NCI-H2171 treated with DMSO at 0.1 percent for 48 hours (cell line): ENCODE results near the gene DGKZ.

Experiments used
- DNase-seq: peaks from one replicate; lab custom pipeline; 2025; lab: John Stamatoyannopoulos, UW

DGKZ gene

DNA sequence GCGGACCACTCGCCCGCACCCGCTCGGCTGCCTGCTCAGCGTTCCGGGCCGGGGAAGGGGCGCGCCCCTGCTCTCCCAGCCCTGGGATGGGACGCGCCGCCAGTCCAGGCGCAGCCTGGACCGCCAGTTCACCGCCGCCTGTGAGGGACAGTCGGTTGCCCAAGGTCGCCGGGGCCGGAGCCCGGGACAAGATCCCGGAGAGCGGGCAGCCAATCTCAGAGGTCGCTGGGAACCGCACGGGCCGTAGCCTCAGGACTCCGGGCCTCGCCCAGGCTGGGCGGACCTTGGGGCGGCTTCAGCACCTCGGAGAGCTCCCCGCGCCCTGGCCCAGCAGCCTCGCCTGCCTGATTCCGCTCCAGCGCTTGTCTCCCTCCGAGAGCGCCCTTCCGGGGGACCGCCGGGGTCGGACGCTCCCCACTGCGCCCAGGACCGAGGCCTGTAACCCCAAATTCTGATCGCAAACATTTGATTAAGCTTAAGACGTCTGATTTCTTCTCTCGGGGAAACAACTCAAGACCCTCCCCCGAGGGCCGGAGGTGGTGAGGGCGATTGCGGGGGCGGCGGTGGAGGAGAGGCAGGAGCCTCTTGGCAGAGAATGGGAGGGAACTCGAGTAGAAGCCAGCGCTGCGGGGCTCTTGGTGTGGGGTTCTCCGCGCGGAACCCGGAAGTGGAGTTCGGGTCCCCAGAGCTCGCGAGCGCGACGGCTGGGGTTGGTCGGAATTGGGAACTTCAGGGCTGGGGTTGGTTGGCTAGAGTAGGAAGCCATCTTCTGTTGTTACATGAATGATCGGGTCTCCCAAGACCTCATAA, 45.4 kb downstream of the DGKZ start:
- peak; percentile 66 for DNase-seq

GRCh38 chr11:46393231-46393616, 46.0 kb downstream of the DGKZ start:
- DNase-seq, result no peak

- no peak for DNase-seq
These were observed 46.5 kb downstream of the DGKZ start for GRCh38 chr11:46393759-46394158.

- DNase-seq, result no peak
These were observed 50.3 kb downstream of the DGKZ start for GRCh38 chr11:46397526-46397925.

DNA sequence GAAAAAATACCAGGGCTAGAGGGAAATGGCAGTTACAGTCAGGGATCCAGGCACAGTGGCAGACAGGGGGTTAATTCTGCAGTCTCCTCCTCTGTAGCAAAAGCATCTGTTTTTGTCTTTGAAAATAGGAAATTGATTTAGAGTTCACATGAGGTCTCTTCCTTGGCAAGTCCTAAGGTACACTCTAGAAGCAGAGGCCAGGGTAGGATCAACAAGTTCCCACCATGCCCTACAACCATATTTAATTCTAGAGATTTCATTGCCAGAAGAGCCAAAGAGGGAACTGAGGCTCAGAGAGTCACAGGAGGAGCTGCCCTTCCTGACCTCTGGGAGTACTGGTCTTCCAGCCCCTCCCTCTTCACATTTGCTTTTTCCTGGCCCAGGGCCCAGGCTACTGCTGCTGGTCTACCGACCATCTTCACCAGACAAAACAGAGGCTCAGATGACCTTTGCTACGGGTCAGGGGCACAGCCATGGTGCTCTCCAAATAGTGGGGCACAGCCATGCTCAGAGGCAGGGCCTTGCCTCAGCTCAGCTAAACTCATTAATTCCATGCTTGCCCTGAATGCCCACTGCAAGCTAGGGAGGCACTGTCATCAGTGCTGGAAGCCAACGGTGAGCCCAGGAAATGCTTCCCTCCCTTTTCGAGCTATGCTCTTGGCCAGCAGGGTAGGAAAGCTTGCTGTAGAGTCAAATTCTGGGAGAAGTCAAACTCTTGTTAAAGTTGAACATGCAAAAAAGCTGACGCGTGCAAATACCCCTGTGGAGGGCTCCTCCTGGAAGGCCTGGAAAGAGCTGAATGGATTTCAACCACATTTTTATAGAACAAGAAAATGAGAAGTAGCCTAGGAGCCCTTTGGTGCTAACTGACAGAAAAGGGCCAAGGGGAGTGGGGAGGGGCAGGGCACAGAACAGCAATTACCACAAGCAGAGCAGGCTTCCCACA, 56.0 kb downstream of the DGKZ start:
- DNase-seq, result no peak

- DNase-seq, result no peak
These were observed 57.3 kb downstream of the DGKZ start for GRCh38 chr11:46404476-46405017.

GRCh38 chr11:46407635-46408034, 60.4 kb downstream of the DGKZ start:
- no peak for DNase-seq

DNA sequence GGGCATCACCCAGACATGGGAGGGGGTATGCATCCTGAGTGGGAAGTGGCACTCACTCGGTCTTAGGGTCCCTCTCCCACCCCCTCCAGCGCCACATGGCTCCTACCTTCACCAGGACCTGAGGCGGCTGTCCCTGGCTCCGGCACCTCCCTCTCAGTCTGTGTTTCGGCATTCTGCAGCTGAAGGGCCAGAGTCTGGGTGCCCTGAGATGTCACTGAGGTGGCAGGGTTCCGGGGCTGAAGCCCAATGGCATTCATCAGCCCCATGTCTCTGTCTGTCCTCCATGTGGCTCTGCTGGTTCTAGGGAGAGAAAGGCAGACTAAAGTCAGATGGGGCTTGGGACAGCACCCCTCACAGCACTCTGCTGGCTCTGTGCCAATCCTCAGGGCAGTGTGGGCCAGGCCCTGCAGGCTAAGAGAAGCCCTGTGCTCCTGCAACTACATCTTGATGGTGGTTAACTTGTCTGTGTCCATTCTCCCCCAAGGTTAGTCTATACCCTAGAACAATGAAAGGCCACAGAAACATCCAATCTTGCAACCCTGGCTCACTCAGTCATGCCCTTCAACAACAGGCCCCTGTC, 61.2 kb downstream of the DGKZ start:
- DNase-seq, result no peak

- DNase-seq, result no peak
These were observed 62.8 kb downstream of the DGKZ start for GRCh38 chr11:46410021-46410420.

DNA sequence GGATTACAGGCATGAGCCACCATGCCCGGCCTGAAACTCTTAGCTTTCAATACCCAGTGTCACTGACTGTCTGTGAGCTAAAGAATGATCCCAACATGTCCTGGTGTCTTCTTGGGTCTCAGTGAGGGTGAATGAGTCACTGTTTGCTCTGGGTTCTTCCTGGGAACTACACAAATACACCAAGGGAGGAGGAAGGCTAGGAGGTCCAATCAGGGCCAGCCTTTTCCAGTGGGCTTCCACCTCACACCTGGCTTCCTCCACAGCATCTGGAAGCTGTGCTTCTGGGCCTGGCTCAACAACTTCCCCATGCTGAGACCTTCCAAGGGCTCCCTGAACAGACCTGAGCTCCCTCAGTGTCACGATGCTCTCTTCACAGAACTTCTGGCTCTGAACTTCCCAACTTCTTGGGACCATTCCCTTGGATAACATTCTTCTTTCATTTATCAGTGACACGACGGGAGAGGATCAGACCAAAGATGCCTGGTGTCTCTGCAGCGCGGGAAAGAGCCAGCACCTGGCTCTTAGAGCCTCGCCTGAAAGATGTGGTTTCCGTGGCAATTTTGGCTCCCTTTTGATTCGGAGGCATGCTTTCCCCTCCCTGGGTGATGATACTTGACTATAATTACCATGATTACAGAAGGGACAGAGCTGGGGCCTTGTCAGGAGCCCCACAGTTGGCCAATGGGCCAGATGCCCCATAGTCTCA, 66.7 kb downstream of the DGKZ start:
- peak; percentile 81 for DNase-seq

DNA sequence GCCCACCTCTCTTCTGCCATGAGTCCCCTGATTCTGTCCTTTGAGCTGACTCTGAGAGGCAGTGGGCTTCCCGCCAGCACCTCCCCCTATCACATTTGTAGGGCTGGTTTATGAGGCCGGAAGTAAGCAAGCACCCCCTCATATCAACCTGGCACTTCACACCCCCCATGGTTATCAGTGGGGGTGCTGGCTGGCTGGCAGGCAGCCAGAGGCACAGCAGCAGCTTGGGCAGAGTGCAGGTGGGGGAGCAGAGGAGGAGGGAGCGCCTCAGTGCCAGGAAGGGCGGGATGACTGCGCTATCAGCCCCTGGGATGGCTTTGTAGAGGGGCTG, 67.2 kb downstream of the DGKZ start:
- peak; percentile 87 for DNase-seq

DNA sequence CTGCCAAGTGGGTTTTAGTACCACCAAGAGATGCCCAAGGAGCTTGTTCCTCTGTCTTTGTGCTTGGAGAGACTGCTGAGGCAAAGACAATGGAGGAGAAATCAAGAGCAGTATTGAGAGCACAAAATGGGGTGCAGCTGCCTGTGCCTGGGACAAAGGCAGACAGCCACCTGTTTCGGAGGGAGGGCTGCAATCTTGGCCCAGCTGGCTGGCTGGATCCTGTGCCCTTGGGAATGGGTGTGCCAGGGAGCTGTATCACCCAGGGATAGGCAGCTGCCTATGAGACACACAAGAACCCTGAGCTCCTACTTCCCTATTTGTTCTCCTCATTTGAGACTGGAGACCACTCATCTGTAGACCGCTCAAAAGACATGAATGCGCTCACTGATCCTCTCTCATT, 67.6 kb downstream of the DGKZ start:
- peak; percentile 89 for DNase-seq

DNA sequence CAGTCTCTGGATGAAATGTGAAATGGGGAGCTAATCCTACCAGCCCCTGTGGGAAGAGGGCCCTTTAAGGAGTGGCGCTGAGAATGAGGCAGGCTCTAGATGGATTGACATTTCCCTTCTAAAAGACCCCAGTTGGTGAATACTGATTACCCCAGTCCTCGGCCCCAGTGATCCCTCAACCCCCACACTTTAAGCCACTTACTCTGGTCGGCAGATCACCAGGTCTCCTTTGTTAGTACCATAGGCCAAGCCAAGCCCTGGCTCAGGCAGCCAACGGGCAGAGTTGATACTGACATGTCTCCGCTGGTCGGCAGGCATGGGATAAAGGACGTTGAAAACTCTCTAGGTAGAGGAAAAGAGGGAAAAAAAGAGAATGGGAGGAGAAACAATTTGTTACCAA, 70.4 kb downstream of the DGKZ start:
- DNase-seq, result no peak

DNA sequence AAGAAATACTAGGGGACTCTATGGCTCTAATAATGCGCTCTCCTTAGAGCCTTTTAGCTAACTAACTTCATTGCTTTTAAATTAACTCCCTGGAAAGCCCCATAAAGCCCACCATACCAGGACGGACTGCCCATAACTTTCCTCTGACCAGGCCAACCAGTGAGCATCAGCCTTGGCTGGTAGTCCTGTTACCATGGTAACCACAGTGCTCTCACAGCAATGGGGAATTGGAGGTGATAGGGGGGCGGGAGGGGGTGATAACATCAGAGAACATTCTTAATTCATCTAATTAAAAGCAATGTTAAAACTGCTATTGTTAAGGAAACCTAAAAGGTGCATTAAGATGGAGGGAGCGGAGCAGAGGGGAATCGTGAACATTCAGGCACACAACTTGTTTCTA, 71.5 kb downstream of the DGKZ start:
- no peak for DNase-seq

DNA sequence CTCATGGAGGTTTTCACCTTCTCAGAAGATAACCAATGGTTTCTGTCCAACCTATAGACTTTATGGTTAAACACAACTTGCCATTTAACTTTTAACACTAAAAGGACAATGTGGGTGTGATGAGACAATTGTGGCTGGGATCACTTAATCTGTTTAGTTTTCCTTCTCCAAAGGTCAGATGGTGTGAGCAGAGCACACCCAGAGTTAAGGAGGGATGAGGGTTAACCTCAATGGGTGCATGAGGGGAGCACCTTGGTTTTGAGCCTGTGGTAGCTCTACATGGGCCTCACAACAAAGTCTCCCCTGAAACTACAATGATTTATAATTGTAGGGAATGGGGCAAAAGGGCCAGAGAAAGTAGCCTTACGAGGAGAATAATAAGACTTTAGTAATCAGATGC, 73.2 kb downstream of the DGKZ start:
- DNase-seq, result no peak

DNA sequence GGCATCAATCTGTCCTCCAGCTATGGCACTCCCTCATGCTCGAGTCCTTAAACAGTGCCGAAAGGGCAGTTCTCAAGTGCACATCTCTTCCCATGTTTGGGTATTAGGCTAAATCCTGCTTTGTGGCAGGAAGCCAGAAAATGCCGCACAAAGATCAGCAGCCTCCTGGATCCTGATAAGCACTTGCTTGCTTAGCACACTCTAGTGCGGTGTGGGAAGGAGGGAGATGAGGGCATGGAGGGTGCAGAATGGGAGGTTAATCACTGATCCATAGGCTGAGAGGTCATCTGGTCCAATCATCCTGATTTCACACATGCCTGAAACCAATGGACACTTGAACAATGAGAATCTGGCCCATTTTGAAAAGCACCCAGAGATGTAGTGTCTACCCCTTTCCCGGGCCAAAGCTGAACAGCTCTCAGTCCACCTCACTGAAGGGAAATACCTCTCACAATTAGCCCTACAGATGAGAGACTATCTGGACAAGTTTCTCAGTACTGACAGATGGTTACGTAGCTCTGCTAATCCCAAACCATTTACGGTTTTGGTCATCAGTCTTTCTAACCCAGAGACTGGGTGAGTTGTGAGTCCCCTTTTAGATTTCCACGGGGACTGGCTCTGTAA, 74.1 kb downstream of the DGKZ start:
- no peak for DNase-seq

DNA sequence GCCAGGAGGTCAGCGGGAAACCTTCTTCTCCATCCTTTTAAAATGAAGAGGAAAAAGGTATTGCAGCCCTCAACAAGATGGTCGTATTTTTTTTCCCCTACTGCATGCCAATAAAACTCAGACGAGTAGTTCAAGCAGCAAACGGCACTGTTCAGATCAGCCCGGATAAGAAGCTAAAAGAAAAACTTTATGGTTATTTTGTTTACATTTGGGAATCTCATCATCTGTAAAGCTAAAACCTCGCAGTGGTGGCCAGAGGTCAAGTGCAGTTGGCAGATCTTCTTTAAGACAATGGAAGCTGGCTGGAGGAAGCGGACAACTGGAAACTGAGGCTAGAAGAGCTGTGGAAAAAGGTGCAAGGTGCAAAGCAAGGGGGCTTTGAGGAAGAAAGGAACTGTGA, 75.3 kb downstream of the DGKZ start:
- DNase-seq, result no peak

DNA sequence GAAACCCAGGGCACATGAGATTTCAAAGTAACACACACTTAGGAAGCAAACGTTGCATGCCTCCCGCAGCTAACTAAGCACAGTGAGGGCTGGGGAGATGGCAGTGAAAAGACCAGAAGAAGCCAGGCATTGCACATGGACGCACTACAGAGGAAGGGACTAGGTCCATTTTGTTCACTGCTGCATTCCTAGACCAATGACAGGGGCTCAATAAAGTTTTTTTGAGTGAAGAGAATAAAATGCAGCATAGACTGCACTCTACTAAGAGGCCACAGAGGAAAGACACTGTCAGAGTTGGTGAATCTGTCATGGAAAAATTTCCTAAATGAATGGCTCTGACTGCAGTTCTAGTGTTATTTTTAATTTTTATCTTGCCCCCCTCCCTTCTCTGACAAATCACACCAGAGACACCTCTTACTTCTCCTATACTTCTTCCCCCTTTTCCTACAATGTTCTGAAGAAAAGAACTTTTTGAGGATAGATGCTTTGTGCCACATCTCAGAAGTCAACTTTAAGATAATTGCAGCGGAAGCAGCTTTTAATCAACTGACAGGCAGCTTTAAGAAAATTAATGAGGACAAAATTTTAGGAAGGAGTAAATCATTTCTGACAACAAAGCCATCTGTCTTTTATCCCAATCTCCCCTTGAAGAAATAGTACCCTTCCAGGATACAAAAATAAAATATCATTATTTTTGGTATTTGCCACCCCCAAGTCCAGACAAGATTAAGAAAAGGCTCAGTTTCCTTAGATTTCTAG, 79.1 kb downstream of the DGKZ start:
- no peak for DNase-seq

DNA sequence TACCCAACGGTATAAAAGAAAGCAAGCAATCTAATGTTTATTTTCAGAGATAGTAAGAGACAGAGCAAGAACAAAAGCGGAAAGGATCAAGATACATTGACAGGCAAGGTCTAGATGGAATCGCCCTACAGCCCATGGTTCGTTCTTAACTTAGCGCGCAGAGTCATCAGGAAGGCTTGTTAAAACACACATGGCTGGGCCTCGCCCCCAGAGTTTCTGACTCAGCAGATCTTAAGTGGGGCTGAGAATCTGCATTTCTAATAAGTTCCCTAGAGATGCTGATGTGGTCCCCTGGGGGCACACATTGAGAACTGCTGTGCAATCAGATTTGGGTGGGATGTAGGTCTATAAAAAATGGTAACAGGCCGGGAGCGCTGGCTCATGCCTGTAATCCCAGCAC, 80.1 kb downstream of the DGKZ start:
- no peak for DNase-seq

- no peak for DNase-seq
These were observed 82.5 kb downstream of the DGKZ start for GRCh38 chr11:46429717-46430116.
